Tibial artery (tissue), 4 donors: ENCODE results near the gene ATG7.

ENCODE experiments used
- DNase-seq, 2 donors: peaks; one replicate each; pipeline ENCODE4 v3.0.0-alpha.2; 2019
- H3K27ac ChIP-seq, 2 donors: fragments of 200-600 bp; sonication (generic) in 1 of 2; 1 replicate in 1 of 2; 2 replicates in 1 of 2; pipeline ENCODE4 v1.5.1; 2018 to 2019; ENCODE audit warnings: mild to moderate bottlenecking in 1 of 2
- H3K27me3 ChIP-seq, 2 donors: fragments of 200-600 bp; sonication (generic) in 1 of 2; one replicate each; pipeline versions ENCODE4 v1.5.1 to v1.6.0; 2016 to 2019
- H3K36me3 ChIP-seq, 3 donors: fragments of 200-600 bp; sonication (generic) in 2 of 3; one replicate each; pipeline ENCODE4 v1.5.1; 2016 to 2019; ENCODE audit warnings: mild to moderate bottlenecking in 2 of 3
- H3K4me1 ChIP-seq, 4 donors: fragments of 200-600 bp; sonication (generic) in 2 of 4; 1 replicate in 3 of 4; 2 replicates in 1 of 4; pipeline ENCODE4 v1.5.1; 2016 to 2019
- H3K4me3 ChIP-seq, 2 donors: fragments of 200-600 bp; sonication (generic) in 1 of 2; 1 replicate in 1 of 2; 2 replicates in 1 of 2; pipeline ENCODE4 v1.5.1; 2018 to 2019; ENCODE audit warnings: mild to moderate bottlenecking in 2 of 2
- H3K9me3 ChIP-seq, 3 donors: fragments of 200-600 bp; sonication (generic) in 1 of 3; one replicate each; pipeline ENCODE4 v1.5.1; 2016 to 2019
- intact Hi-C: fragments of 100-400 bp; cut with DNase I; formaldehyde crosslinking; loops from one replicate; pipeline ENCODE4 v1.15.0; 2023; ENCODE audit warnings: low total_unique reads
- TF ChIP-seq, protein P1 (sequence below), 2 experiments: fragments of 200-600 bp in 1 of 2; fragments of 450-650 bp in 1 of 2; IDR thresholded peaks; one replicate each; pipeline ENCODE4 v1.5.1; 2017 to 2019; ENCODE audit warnings: antibody characterized with exemption in 2 of 2, mild to moderate bottlenecking in 1 of 2, moderate library complexity in 1 of 2

The ATG7 gene

DNA sequence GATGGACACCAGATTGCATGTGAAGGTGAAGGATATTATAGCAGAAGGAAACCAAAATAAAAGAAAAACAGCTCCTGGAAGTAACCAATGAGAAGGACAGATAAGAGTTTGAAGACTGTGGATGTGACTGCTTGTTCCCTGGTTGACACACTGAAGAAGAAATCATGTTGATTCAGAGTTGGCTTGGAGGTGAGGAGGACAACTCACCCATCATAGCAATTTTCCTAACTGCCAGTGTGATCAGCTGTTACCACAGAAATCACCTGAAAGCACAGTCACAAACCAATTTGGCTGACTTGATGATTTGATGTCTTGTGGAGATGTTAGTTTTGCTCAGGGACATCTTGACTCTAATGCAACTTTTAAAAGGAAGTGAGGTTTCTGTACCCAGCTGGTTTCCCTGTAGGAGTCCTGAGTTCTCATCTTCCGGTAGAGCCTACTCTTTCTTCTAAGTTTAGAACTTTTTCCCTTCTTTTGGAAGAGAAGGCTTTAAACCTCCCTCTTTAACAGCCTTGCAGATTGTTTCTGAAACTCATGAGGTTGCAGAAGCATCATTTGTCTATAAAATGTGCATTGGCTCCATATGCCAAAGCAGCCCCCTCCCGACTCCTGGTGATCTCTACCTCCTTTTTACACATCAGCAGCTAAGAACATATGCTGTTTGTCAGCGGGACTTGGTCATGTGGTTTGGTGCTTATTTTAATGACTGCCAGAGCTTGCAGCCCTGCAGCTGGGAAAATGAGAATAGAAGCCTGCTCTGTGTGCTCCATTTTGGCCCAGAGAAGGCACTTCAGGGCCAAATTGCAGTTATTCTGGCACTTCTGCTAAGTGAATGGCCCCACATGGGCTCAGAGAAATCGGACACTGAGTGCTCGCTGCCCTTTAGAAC is 10.3 kb downstream of the ATG7 start:
- H3K4me1 ChIP-seq = peaks cover 0 to 9% (median 8%) of the 10 kb centered on the region in 4 donors
- no peak overlapping the region for H3K4me3 ChIP-seq
- intact Hi-C loops = no loop called here
- H3K27ac ChIP-seq = no peak overlapping the region
- H3K27me3 ChIP-seq = no peaks in the 10 kb centered on the region
- TF ChIP-seq, protein P1, sequence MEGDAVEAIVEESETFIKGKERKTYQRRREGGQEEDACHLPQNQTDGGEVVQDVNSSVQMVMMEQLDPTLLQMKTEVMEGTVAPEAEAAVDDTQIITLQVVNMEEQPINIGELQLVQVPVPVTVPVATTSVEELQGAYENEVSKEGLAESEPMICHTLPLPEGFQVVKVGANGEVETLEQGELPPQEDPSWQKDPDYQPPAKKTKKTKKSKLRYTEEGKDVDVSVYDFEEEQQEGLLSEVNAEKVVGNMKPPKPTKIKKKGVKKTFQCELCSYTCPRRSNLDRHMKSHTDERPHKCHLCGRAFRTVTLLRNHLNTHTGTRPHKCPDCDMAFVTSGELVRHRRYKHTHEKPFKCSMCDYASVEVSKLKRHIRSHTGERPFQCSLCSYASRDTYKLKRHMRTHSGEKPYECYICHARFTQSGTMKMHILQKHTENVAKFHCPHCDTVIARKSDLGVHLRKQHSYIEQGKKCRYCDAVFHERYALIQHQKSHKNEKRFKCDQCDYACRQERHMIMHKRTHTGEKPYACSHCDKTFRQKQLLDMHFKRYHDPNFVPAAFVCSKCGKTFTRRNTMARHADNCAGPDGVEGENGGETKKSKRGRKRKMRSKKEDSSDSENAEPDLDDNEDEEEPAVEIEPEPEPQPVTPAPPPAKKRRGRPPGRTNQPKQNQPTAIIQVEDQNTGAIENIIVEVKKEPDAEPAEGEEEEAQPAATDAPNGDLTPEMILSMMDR (IDR thresholded peaks at IDR 0.05) = no peak
- H3K9me3 ChIP-seq = no peaks in the 10 kb centered on the region
- peak in 1 of 2 donors; percentile 51 for DNase-seq
- H3K36me3 ChIP-seq = peaks cover 9 to 31% (median 13%) of the 10 kb centered on the region in 3 donors

DNA sequence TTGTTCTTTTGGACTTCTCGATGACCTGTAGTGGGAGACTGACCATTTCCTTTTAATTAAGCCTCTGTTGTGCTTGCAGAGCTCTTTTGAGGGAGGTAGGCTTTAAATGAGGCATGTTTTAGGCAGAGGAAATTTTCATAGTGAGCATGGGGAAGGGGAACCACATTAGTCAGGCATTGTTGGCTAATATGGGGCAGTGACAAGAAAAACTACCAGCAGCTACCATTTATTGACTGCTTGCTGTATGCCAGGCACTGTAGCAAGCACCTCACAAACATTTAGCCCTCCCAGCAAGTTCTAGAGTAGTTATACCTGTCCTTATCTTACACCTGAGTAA is 10.9 kb downstream of the ATG7 start:
- no peak overlapping the region for H3K27ac ChIP-seq
- H3K36me3 ChIP-seq = peaks cover 4 to 31% (median 12%) of the 10 kb centered on the region in 3 donors
- no peak overlapping the region for H3K4me3 ChIP-seq
- no peaks in the 10 kb centered on the region for H3K27me3 ChIP-seq
- no peak for DNase-seq
- no peaks in the 10 kb centered on the region for H3K9me3 ChIP-seq
- H3K4me1 ChIP-seq = peaks cover 0 to 15% (median 14%) of the 10 kb centered on the region in 4 donors
- intact Hi-C loops = no loop called here
- TF ChIP-seq, protein P1 (IDR thresholded peaks at IDR 0.05) = no peak

DNA sequence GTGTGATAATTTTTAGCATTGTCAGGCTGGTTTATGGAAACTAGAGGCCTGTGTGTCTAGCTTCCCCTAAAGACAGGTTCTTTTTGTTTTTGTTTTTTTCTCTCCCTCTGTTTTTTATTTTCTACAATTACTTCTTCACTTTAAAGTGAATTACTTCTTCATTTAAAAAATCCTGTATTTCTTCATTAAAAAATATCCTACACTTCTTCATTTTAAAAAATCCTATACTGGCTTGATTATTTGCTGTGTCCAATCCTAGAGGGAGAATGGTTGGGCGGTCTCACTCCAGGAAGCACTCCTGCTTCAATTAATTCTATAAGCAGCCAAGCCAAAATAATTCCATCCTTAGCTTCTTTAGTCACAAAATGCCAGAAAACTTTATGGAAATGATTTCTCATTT is 11.8 kb downstream of the ATG7 start:
- Histone ChIP-seq H3K4me3 (no peak overlapping the region), H3K9me3 (no peaks in the 10 kb centered on the region), H3K36me3 (peaks cover 4 to 31% (median 12%) of the 10 kb centered on the region in 3 donors), H3K27ac (no peak overlapping the region), H3K27me3 (no peaks in the 10 kb centered on the region), H3K4me1 (peaks cover 0 to 24% (median 22%) of the 10 kb centered on the region in 4 donors)
- TF ChIP-seq, protein P1 (IDR thresholded peaks at IDR 0.05) = no peak
- no peak for DNase-seq
- intact Hi-C loops = no loop called here

DNA sequence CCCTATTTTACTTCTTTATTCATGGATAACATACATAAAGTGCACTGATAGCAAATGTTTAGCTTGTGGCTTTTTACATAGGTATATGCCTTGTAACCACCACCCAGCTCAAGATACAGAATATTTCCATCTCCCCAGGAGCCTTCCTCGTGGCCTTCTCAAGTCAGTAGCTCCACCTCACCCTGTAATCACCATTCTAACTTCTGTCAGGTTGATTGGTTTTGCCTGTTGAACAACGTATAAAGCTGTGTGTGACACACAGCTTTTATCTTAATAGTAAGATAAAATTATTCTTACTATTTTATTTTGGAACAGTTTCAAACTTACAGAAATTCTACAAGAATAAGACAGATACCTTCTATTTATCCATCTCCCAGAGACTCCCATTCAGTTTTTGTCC is 13.3 kb downstream of the ATG7 start:
- no peak for DNase-seq
- Histone ChIP-seq H3K27ac (no peak overlapping the region), H3K4me3 (no peak overlapping the region), H3K27me3 (no peaks in the 10 kb centered on the region), H3K9me3 (no peaks in the 10 kb centered on the region), H3K36me3 (peaks cover 4 to 28% (median 12%) of the 10 kb centered on the region in 3 donors), H3K4me1 (peaks cover 0 to 38% (median 31%) of the 10 kb centered on the region in 4 donors)
- intact Hi-C loops = no loop called here
- TF ChIP-seq, protein P1 (IDR thresholded peaks at IDR 0.05) = no peak

DNA sequence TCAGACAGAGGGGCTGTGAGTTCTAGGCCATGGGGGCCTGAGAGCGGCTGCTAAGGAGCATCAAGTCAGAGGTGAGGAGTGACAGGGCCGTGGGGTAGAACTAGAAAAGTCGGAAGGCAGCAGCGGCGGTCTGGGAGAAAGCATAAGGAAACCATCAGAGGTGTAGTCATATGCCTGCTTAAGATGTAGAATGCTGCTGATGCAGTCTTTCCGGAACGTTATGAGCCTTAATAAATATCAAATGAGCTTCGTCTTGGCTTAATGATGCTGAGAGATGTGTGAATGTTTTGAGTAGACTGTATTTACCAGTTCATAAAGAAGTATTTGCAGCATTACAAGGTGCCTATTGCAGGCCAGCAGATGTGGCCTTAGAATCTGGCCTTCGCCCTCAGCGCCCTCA is 15.2 kb downstream of the ATG7 start:
- Histone ChIP-seq H3K27me3 (no peaks in the 10 kb centered on the region), H3K36me3 (peaks cover 4 to 16% (median 7%) of the 10 kb centered on the region in 3 donors), H3K27ac (peak overlapping the region; percentile 14 to 54), H3K9me3 (no peaks in the 10 kb centered on the region), H3K4me3 (no peak overlapping the region), H3K4me1 (peaks cover 0 to 40% (median 33%) of the 10 kb centered on the region in 4 donors)
- intact Hi-C loops = no loop called here
- no peak for DNase-seq
- TF ChIP-seq, protein P1 (IDR thresholded peaks at IDR 0.05) = no peak
